HFFc6 (cell line): ENCODE results near the gene ZNF592. TPM values are rescaled to one million over a fixed set of nuclear protein-coding genes. Genes with fewer than 3 reads are reported as not detected.

Experiments used
- DNase-seq: peaks from one replicate; pipeline ENCODE4 v3.0.0-alpha.2; 2018
- H3K27ac Mint-ChIP-seq: 2 replicates; pipeline ENCODE4 v1.8.0; 2020; ENCODE audit warnings: mild to moderate bottlenecking, mixed read lengths
- H3K27me3 Mint-ChIP-seq: 2 replicates; pipeline ENCODE4 v1.8.0; 2021; ENCODE audit warnings: mild to moderate bottlenecking, moderate library complexity, mixed read lengths; ENCODE audit not compliant: insufficient read depth
- H3K36me3 Mint-ChIP-seq: 2 replicates; pipeline ENCODE4 v1.8.0; 2021; ENCODE audit warnings: low read depth, mixed read lengths
- H3K4me1 Mint-ChIP-seq: 2 replicates; pipeline ENCODE4 v1.8.0; 2020; ENCODE audit warnings: low read depth, mixed read lengths
- H3K4me3 Mint-ChIP-seq: 2 replicates; pipeline ENCODE4 v1.8.0; 2020; ENCODE audit warnings: mild to moderate bottlenecking, moderate library complexity, mixed read lengths
- H3K9me3 Mint-ChIP-seq: 2 replicates; pipeline ENCODE4 v1.8.0; 2020; ENCODE audit warnings: mild to moderate bottlenecking, mixed read lengths
- total RNA-seq, 6 experiments: library from RNA; stranded (reverse); fragmentation: NEBNext Ultra II Directional; extraction: Animal tissue kit (Norgen Biotek cat#: 25700); gene quantifications; 2 replicates in 1 of 6; 3 replicates in 5 of 6; pipeline ENCODE4 v1.2.3, GENCODE V29; 2021
- TF ChIP-seq, protein P1 (sequence below): fragments of 200-600 bp; sonication (generic); IDR thresholded peaks from 2 replicates; pipeline ENCODE4 v1.5.0; 2021; ENCODE audit warnings: antibody characterized with exemption, mild to moderate bottlenecking

The ZNF592 gene
- total RNA-seq, 6 experiments from 2014 or later = 15.4 to 19.0 (median 17.6) TPM

GRCh38 chr15:84834229-84834955 lies 86.0 kb downstream of the ZNF592 start:
- DNase-seq = no peak
- no peaks in the 10 kb centered on the region for H3K9me3 Mint-ChIP-seq
- no peak overlapping the region for H3K27ac Mint-ChIP-seq
- peaks cover 16% of the 10 kb centered on the region for H3K27me3 Mint-ChIP-seq
- no peak overlapping the region for H3K4me3 Mint-ChIP-seq
- H3K36me3 Mint-ChIP-seq = peaks cover 6% of the 10 kb centered on the region; the same call in 1 of the 2 replicates
- H3K4me1 Mint-ChIP-seq = peaks cover 6% of the 10 kb centered on the region; the same call in 1 of the 2 replicates
- TF ChIP-seq, protein P1, sequence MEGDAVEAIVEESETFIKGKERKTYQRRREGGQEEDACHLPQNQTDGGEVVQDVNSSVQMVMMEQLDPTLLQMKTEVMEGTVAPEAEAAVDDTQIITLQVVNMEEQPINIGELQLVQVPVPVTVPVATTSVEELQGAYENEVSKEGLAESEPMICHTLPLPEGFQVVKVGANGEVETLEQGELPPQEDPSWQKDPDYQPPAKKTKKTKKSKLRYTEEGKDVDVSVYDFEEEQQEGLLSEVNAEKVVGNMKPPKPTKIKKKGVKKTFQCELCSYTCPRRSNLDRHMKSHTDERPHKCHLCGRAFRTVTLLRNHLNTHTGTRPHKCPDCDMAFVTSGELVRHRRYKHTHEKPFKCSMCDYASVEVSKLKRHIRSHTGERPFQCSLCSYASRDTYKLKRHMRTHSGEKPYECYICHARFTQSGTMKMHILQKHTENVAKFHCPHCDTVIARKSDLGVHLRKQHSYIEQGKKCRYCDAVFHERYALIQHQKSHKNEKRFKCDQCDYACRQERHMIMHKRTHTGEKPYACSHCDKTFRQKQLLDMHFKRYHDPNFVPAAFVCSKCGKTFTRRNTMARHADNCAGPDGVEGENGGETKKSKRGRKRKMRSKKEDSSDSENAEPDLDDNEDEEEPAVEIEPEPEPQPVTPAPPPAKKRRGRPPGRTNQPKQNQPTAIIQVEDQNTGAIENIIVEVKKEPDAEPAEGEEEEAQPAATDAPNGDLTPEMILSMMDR = no peak

DNA sequence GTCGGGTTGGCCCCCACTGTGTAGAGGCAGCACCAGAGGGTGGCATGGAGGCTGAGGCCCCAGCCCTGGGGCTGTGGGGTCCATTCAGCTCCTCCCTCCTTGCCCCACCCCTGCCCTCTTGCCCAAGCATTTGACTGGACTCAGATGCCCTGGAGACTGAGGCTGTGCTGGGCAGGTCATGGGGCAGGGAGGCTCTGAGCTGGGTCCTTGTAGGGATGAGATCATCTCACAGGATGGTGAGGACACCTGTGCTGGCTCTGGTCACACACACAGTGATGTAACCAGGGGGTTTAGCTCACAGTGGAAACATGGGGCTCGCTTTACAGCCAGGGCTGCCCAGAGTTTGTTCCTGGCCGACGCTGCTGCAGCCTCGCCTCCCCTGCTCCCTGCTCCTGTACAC lies 86.6 kb downstream of the ZNF592 start:
- Mint-ChIP-seq H3K4me3 (no peak overlapping the region), H3K4me1 (peaks cover 6% of the 10 kb centered on the region; the same call in 1 of the 2 replicates), H3K27ac (no peak overlapping the region), H3K36me3 (peaks cover 6% of the 10 kb centered on the region; the same call in 1 of the 2 replicates), H3K9me3 (no peaks in the 10 kb centered on the region), H3K27me3 (peaks cover 15% of the 10 kb centered on the region)
- DNase-seq = no peak
- TF ChIP-seq, protein P1 = no peak

- Mint-ChIP-seq H3K36me3 (peaks cover 6% of the 10 kb centered on the region; the same call in 1 of the 2 replicates), H3K27ac (no peak overlapping the region), H3K4me3 (no peak overlapping the region), H3K4me1 (peaks cover 7% of the 10 kb centered on the region), H3K27me3 (peaks cover 15% of the 10 kb centered on the region), H3K9me3 (no peaks in the 10 kb centered on the region)
- TF ChIP-seq, protein P1 = no peak
- no peak for DNase-seq
Observed at GRCh38 chr15:84835661-84836337, 87.4 kb downstream of the ZNF592 start.

- H3K27ac Mint-ChIP-seq = no peak overlapping the region
- TF ChIP-seq, protein P1 = no peak
- no peaks in the 10 kb centered on the region for H3K9me3 Mint-ChIP-seq
- H3K4me1 Mint-ChIP-seq = peaks cover 13% of the 10 kb centered on the region
- no peak for DNase-seq
- H3K4me3 Mint-ChIP-seq = no peak overlapping the region
- no peaks in the 10 kb centered on the region for H3K36me3 Mint-ChIP-seq
- H3K27me3 Mint-ChIP-seq = peaks cover 15% of the 10 kb centered on the region
Observed at GRCh38 chr15:84836844-84837243, 88.5 kb downstream of the ZNF592 start.

- H3K4me3 Mint-ChIP-seq = no peak overlapping the region
- H3K4me1 Mint-ChIP-seq = peaks cover 7% of the 10 kb centered on the region
- no peak for DNase-seq
- TF ChIP-seq, protein P1 = no peak
- H3K27ac Mint-ChIP-seq = no peak overlapping the region
- H3K36me3 Mint-ChIP-seq = no peaks in the 10 kb centered on the region
- peaks cover 10% of the 10 kb centered on the region for H3K27me3 Mint-ChIP-seq
- no peaks in the 10 kb centered on the region for H3K9me3 Mint-ChIP-seq
Observed at GRCh38 chr15:84839714-84840113, 91.3 kb downstream of the ZNF592 start.
